Stimulated activated CD8-positive, alpha-beta memory T cell treated with anti-CD3 and anti-CD28 coated beads, Interleukin-12 subunit alpha, Interleukin-12 subunit beta, amount 100 ng/mL, for 4 hours (primary cell): Measurements from ENCODE around the gene ZNF121.
"Not testable (repeated sequence)": the region's sequence is repeated elsewhere in the genome, so short reads cannot be mapped to it uniquely, and the experiment has no call there.

Experiments used
- DNase-seq: peaks from one replicate; pipeline ENCODE4 v3.0.0-alpha.2; 2020; ENCODE audit warnings: low read depth

ZNF121 gene

DNA sequence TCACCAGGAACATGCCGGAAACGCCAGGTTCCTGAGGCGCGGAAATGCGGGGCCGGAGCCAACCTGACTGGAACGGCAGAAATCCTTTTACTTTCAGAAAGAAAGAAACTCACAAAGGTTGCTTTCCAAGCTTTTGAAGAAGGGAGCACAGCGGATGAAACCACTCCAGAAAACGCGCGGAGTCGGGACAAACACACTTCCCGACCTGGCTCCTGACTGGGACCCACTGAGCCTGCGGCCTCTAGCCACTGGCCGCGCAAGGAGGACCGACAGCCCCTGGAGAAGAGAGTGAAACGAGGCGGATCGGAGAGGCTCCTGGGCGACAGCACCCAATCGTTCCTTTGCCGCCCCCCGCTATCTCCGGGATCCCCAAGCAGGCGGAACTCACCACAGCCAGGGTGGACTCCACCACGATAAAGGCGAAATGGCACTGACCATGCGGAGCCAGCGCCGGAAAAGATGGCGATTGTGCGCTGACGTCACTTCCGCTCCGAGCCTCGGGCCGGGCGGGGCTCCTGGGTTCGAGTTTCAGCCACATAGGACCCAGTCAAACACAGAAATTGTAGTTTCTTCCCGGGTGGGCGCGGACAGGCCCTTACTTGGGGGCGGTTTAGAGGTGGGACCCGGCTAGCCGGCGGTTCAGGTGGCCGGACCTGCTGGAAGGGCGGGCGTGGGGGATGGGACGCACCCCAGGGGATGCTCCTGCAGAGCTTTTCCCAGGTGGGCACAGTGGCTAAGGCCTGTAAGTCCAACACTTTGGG, at the start of gene ZNF121:
Gene ZNF121 (minus strand): TSS at position 432 of the 761 bp plus-strand sequence. CDS start 16,407 bp downstream, outside the sequence.
- peak; percentile 72 for DNase-seq

DNA sequence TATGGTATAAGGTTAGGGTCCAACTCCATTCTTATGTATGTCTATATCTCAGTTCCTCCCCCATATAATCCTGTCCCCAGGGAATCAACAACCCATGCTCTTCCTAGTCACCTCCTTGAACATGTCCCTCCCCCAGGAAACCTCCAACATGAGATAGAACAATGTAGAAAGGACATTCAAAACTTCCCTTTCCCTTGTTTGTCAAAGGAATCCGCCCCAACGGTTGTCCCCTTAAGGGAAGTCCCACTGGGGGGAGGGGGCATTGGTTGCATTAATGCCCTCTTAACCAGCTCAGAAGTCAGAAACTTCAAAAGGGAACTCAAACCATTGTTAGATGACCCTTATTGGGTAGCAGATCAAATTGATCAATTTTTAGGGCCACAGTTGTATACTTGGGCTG, 43.6 kb upstream of the ZNF121 start:
- no peak for DNase-seq

DNA sequence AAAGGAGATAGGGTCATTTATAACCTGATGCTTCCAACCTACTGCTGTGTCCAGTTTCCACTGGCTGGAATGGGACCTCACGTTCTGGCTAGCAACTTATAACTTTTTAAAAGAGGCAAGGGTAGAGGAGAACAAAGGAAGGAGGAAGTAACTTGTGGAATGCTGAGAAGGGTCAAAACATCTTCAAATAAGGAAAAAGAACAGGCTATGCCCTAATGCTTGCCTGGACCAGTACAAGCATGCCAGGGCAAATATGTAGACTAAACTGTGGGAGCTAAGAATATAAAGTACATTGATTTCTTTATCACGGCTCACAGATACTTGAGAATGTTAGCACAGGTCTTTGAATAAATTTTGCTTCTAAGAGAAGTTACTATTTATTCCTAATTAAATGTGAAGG, 38.2 kb upstream of the ZNF121 start:
- no peak for DNase-seq

DNA sequence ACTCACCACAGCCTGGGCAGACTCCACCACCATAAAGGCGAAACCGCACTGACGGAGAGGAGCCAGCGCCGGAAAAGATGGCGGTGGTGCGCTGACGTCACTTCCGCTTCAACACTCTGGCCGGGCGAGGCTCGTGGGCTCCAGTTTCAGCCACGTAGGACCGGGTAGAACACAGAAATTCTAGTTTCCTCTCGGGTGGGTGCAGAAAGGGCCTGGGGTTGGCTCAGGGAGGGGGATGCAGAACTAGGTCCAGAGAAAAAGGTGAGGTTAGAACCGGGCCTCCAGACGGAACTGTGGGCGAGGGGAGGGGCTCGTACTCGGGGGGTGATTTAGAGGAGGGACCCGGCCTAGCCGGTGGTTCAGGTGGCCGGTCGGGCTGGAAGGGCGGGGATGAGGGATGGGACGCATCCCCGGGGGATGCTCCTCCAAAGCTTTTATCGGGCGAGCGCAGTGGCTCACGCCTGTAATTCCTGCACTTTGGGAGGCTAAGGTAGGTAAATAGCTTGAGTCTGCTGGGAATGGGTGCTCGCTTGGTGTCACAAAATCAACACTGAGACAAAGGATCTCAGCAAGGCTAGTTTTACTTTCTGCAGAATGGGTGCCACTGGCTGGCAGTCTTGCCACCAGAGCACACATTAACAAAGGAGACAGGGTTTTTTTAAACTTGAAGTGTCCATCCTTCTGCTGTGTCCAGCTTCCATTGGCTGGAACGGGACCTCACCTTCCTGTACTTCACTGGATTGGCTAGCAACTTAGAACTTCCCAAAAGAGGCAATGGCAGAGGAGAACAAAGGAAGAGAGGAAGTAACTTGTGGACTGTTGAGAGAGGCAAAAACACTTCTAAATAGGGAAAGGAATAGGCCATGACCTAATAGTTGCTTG, 37.1 kb upstream of the ZNF121 start, which contains the start of gene ZNF561:
Gene ZNF561 (minus strand): TSS at position 77 of the 882 bp plus-strand sequence. CDS start 1,776 bp downstream, outside the sequence.
- peak; percentile 78 for DNase-seq

- no peak for DNase-seq
These were observed 36.5 kb upstream of the ZNF121 start for GRCh38 chr19:9620842-9621155.

GRCh38 chr19:9615844-9616243, 31.5 kb upstream of the ZNF121 start:
- no peak for DNase-seq

DNA sequence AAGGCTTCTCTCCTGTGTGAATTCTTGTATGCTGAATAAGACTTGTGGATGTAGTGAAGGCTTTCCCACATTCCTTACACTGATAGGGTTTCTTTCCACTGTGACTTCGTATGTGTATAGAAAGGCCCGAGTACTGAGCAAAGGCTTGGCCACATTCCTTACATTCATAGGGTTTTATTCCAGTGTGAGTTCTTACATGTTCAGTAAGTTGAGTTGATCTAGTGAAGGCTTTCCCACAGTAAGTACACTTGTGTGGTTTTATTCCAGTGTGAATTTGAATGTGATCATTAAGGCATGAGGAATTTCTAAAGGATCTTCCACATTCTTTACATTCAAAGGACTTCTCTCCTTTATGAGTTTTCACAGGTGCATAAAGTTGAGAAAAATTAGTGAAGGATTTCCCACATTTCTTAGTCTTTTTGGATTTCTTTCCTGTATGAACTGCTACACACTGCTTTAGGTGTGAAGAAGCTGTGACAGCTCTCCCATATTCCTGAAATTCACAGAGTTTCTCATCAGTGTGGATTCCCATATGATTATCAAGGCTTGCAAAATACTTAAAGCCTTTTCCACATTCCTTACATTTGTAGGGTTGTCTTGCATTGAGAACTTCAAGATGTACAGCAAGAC, 26.3 kb upstream of the ZNF121 start:
- DNase-seq, result no peak

- DNase-seq, result no peak
These were observed 24.6 kb upstream of the ZNF121 start for GRCh38 chr19:9608912-9609311.

GRCh38 chr19:9597027-9597426, 12.7 kb upstream of the ZNF121 start:
- no peak for DNase-seq

GRCh38 chr19:9586764-9587163, 2.5 kb upstream of the ZNF121 start:
- DNase-seq, result peak; percentile 55

DNA sequence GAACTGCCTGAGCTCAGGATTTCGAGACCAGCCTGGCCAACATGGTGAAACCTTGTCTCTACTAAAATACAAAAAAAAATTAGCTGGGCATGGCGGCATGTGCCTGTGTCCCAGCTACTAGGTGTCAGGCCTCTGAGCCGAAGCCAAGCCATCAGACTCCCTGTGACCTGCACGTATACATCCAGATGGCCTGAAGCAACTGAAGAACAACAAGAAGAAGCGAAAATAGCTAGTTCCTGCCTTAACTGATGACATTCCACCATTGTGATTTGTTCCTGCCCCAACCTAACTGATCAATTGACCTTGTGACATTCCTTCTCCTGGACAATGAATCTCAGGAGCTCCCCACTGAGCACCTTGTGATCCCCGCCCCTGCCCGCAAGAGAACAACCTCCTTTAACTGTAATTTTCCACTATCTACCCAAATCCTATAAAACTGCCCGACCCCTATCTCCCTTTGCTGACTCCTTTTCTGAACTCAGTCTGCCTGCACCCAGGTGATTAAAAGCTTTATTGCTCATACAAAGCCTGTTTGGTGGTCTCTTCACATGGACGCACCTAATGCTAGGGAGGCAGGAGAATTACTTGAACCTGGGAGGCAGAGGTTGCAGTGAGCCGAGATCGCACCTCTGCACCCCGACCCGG, 2.1 kb downstream of the ZNF121 start:
- not testable (repeated sequence) for DNase-seq

- no peak for DNase-seq
These were observed 3.6 kb downstream of the ZNF121 start for GRCh38 chr19:9580728-9581127.

GRCh38 chr19:9570255-9570654, 14.0 kb downstream of the ZNF121 start:
- DNase-seq, result no peak

DNA sequence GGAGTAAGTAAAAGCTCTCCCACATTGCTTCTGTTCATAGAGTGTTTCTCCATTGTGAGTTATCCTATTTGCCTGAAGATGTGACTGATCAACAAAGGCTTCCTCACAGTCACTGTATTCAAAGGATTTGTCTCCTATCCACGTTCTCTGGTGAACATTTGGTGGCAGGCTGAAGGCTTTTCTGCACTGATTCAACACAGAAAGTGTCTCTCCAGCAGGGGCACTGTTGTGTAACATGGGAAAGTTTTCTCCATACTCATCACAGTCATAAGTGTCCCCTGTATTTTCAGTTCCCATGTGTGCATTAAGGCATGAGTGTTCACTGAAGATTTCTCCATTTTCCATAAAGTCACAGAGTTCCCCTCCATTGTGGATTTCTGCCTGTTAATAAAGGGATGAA, 17.6 kb downstream of the ZNF121 start:
- DNase-seq, result no peak

- no peak for DNase-seq
These were observed 18.2 kb downstream of the ZNF121 start for GRCh38 chr19:9565900-9566705.

DNA sequence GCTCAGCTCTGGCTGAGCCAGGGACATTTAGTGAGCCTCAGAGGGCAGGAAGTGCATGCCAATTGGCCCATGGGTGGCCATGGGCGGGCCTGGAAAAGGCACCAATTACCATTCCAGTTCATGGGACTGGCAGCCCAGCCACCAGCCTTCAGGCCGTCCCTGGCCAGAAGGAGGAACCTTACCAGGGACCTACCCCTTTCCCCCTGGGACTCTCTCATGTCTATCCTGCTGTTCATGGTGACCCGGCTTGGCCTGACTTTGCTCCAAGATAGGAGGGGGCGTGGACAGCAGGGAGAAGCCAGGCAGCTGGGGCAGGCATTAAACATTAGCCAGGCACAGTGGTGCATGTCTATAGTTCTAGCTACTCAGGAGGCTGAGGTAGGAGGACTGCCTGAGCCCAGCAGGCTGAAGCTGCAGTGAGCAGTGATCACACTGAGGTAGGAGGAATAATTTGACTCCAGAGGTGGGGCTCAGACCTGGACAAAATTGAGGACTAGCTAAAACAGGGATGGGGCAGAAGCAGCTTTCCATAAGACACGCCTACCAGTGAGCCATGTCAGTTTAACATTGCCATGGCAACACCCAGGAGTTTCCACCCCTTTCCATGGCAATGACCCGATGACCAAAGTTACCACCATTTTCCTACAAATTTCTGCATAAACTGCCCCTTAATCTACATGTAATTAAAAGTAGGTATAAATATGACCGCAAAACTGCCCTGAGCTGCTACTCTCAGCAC, 31.6 kb downstream of the ZNF121 start:
- DNase-seq, result no peak

DNA sequence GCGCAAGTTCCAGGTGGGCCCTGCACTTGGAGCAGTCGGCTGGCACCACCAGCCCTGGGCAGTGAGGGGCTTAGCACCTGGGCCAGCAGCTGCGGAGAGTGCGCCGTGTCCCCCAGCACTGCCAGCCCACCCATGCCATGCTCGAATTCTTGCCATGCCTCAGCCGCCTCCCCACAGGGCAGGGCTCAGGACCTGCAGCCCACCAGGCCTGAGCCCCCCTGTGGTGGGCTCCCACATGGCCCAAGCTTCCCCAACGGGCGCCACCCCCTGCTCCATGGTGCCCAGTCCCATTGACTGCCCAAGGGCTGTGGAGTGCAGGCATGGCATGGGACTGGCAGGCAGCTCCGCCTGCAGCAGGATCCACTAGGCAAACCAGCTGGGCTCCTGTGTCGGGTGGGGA, 36.4 kb downstream of the ZNF121 start:
- DNase-seq, result no peak

DNA sequence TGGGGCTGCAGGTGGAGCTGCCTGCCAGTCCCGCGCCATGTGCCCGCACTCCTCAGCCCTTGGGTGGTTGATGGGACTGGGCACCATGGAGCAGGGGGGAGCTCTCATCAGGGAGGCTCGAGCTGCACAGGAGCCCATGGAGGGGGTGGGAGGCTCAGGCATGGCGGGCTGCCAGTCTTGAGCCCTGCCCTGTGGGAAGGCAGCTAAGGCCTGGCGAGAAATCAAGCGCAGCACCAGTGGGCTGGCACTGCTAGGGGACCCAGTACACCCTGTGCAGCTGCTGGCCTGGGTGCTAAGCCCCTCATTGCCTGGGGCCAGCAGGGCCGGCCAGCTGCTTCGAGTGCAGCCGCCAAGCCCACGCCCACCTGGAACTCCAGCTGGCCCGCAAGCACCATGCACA, 43.0 kb downstream of the ZNF121 start:
- not testable (repeated sequence) for DNase-seq

GRCh38 chr19:9539921-9540320, 44.4 kb downstream of the ZNF121 start:
- DNase-seq, result not testable (repeated sequence)

DNA sequence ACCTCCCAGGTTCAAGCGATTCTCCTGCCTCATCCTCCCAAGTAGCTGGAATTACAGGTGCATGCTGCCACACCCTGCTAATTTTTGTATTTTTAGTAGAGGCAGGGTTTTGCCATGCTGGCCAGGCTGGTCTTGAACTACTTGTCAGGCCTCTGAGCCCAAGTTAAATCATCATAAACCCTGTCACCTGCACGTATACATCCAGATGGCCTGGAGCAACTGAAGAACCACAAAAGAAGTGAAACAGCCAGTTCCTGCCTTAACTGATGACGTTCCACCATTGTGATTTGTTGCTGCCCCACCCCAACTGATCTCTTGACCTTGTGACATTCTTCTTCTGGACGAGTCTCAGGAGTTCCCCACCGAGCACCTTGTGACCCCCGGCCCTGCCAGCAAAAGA, 45.1 kb downstream of the ZNF121 start:
- DNase-seq, result not testable (repeated sequence)
